HG03565 (cell line): Measurements from ENCODE around the gene MICU2.

Experiments
- ATAC-seq: cut with Tn5 transposase; IDR thresholded peaks from one replicate; pipeline ENCODE4 v1.9.1; 2021; ENCODE audit warnings: mild to moderate bottlenecking, moderate library complexity; ENCODE audit not compliant: unreplicated experiment

The MICU2 gene

GRCh38 chr13:21548577-21548976, 55.4 kb downstream of the MICU2 start:
- no peak for ATAC-seq

GRCh38 chr13:21546372-21546771, 57.6 kb downstream of the MICU2 start:
- ATAC-seq = no peak

- no peak for ATAC-seq
Observed at GRCh38 chr13:21544515-21544914, 59.5 kb downstream of the MICU2 start.

- ATAC-seq = no peak
Observed at GRCh38 chr13:21542563-21542962, 61.4 kb downstream of the MICU2 start.

GRCh38 chr13:21541980-21542379, 62.0 kb downstream of the MICU2 start:
- ATAC-seq = no peak

GRCh38 chr13:21541271-21541670, 62.7 kb downstream of the MICU2 start:
- ATAC-seq = no peak

- ATAC-seq = no peak
Observed at GRCh38 chr13:21539687-21540086, 64.3 kb downstream of the MICU2 start.

GRCh38 chr13:21538753-21539152, 65.2 kb downstream of the MICU2 start:
- ATAC-seq = no peak

GRCh38 chr13:21538280-21538679, 65.7 kb downstream of the MICU2 start:
- ATAC-seq = no peak

GRCh38 chr13:21537105-21537504, 66.9 kb downstream of the MICU2 start:
- no peak for ATAC-seq

- ATAC-seq = no peak
Observed at GRCh38 chr13:21534760-21535159, 69.2 kb downstream of the MICU2 start.

GRCh38 chr13:21531455-21531854, 72.5 kb downstream of the MICU2 start:
- no peak for ATAC-seq

- no peak for ATAC-seq
Observed at GRCh38 chr13:21530656-21531055, 73.3 kb downstream of the MICU2 start.

GRCh38 chr13:21529146-21529893, 74.7 kb downstream of the MICU2 start:
- no peak for ATAC-seq

- no peak for ATAC-seq
Observed at GRCh38 chr13:21528616-21529015, 75.4 kb downstream of the MICU2 start.

GRCh38 chr13:21526707-21527540, 77.0 kb downstream of the MICU2 start:
- ATAC-seq = no peak

GRCh38 chr13:21522847-21523246, 81.1 kb downstream of the MICU2 start:
- ATAC-seq = no peak

GRCh38 chr13:21522130-21522529, 81.8 kb downstream of the MICU2 start:
- no peak for ATAC-seq

GRCh38 chr13:21518617-21519144, 85.3 kb downstream of the MICU2 start:
- no peak for ATAC-seq

GRCh38 chr13:21517576-21517975, 86.4 kb downstream of the MICU2 start:
- ATAC-seq = no peak

GRCh38 chr13:21516805-21517204, 87.2 kb downstream of the MICU2 start:
- no peak for ATAC-seq

- no peak for ATAC-seq
Observed at GRCh38 chr13:21511849-21512248, 92.1 kb downstream of the MICU2 start.
